Measurements from ENCODE around the gene KMT2D. TPM values are rescaled to one million over a fixed set of nuclear protein-coding genes. Genes with fewer than 3 reads are reported as not detected.
A peak's percentile ranks its signal among the peaks of the same experiment; 100 is the strongest.

Gene KMT2D
- total RNA-seq, 1 donor from 2014 or later = 26.1 TPM

- Histone ChIP-seq H3K9ac (ENCODE audit: low read depth in 1 of 3, low read length in 3 of 3) (peak overlapping the region in 1 of 3 donors; percentile 25), H3K27ac (ENCODE audit: low read depth, low read length) (no peak overlapping the region), H3K36me3 (ENCODE audit: control insufficient read depth in 3 of 3, insufficient read depth in 3 of 3, low read length in 3 of 3) (peaks cover 82 to 84% (median 83%) of the 10 kb centered on the region in 3 donors), H3K4me3 (ENCODE audit: low read length in 3 of 3) (no peak overlapping the region), H3K27me3 (ENCODE audit: control insufficient read depth in 3 of 3, insufficient read depth in 3 of 3, low read length in 3 of 3) (no peaks in the 10 kb centered on the region), H3K9me3 (ENCODE audit: control insufficient read depth in 3 of 3, low read length in 3 of 3) (no peaks in the 10 kb centered on the region), H3K4me1 (ENCODE audit: control insufficient read depth in 3 of 3, insufficient read depth in 3 of 3, low read length in 3 of 3) (no peaks in the 10 kb centered on the region)
Observed at GRCh38 chr12:49028666-49029275, 31.8 kb downstream of the KMT2D start.

DNA sequence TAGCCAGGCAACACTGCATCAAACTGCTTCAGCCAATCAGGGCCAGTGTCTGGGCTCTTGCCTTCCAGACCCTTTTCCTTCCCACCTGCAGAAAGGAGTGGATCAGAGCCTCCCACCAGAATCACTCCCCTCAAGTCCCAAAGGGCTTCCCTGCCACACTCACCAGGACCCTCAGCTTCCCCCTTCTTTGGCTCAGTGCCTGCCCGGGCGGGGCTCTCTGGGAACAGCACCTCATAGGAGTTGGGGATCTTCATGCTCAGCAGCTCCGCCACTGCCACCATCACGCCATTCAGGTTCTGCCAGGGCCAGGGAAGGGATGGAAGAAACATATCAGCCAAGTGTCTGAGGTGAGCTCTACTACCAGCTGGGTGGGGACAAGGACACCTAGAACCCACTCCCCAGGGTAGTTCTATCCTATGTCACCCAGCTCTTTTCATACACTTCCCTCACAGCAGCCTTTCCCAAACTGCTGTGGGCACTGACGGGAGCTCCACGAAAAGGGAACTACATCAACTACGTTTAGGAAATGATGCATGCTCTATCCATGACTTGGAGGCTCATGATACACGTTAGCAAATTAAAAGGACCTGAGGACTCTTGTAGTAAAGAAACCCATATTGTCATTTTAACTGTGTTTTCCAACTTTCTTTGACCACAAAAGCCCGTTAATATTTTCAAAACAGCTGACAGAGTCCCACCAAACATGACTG lies 32.6 kb downstream of the KMT2D start:
- Histone ChIP-seq H3K36me3 (ENCODE audit: control insufficient read depth in 3 of 3, insufficient read depth in 3 of 3, low read length in 3 of 3) (peaks cover 81 to 85% (median 83%) of the 10 kb centered on the region in 3 donors), H3K4me1 (ENCODE audit: control insufficient read depth in 3 of 3, insufficient read depth in 3 of 3, low read length in 3 of 3) (no peaks in the 10 kb centered on the region), H3K9ac (ENCODE audit: low read depth in 1 of 3, low read length in 3 of 3) (no peak overlapping the region), H3K27me3 (ENCODE audit: control insufficient read depth in 3 of 3, insufficient read depth in 3 of 3, low read length in 3 of 3) (no peaks in the 10 kb centered on the region), H3K9me3 (ENCODE audit: control insufficient read depth in 3 of 3, low read length in 3 of 3) (no peaks in the 10 kb centered on the region), H3K4me3 (ENCODE audit: low read length in 3 of 3) (no peak overlapping the region), H3K27ac (ENCODE audit: low read depth, low read length) (no peak overlapping the region)

- Histone ChIP-seq H3K27me3 (ENCODE audit: control insufficient read depth in 3 of 3, insufficient read depth in 3 of 3, low read length in 3 of 3) (no peaks in the 10 kb centered on the region), H3K27ac (ENCODE audit: low read depth, low read length) (no peak overlapping the region), H3K4me3 (ENCODE audit: low read length in 3 of 3) (no peak overlapping the region), H3K9me3 (ENCODE audit: control insufficient read depth in 3 of 3, low read length in 3 of 3) (no peaks in the 10 kb centered on the region), H3K9ac (ENCODE audit: low read depth in 1 of 3, low read length in 3 of 3) (no peak overlapping the region), H3K4me1 (ENCODE audit: control insufficient read depth in 3 of 3, insufficient read depth in 3 of 3, low read length in 3 of 3) (no peaks in the 10 kb centered on the region), H3K36me3 (ENCODE audit: control insufficient read depth in 3 of 3, insufficient read depth in 3 of 3, low read length in 3 of 3) (peaks cover 81 to 84% (median 83%) of the 10 kb centered on the region in 3 donors)
Observed at GRCh38 chr12:49026678-49027480, 33.7 kb downstream of the KMT2D start.

GRCh38 chr12:49026101-49026500 lies 34.5 kb downstream of the KMT2D start:
- no peaks in the 10 kb centered on the region for H3K9me3 ChIP-seq (ENCODE audit: control insufficient read depth in 3 of 3, low read length in 3 of 3)
- no peak overlapping the region for H3K9ac ChIP-seq (ENCODE audit: low read depth in 1 of 3, low read length in 3 of 3)
- no peak overlapping the region for H3K27ac ChIP-seq (ENCODE audit: low read depth, low read length)
- no peaks in the 10 kb centered on the region for H3K27me3 ChIP-seq (ENCODE audit: control insufficient read depth in 3 of 3, insufficient read depth in 3 of 3, low read length in 3 of 3)
- H3K4me1 ChIP-seq (ENCODE audit: control insufficient read depth in 3 of 3, insufficient read depth in 3 of 3, low read length in 3 of 3) = no peaks in the 10 kb centered on the region
- H3K4me3 ChIP-seq (ENCODE audit: low read length in 3 of 3) = no peak overlapping the region
- H3K36me3 ChIP-seq (ENCODE audit: control insufficient read depth in 3 of 3, insufficient read depth in 3 of 3, low read length in 3 of 3) = peaks cover 81 to 88% (median 83%) of the 10 kb centered on the region in 3 donors

GRCh38 chr12:49025463-49025862 lies 35.1 kb downstream of the KMT2D start:
- Histone ChIP-seq H3K27ac (ENCODE audit: low read depth, low read length) (no peak overlapping the region), H3K36me3 (ENCODE audit: control insufficient read depth in 3 of 3, insufficient read depth in 3 of 3, low read length in 3 of 3) (peaks cover 76 to 88% (median 77%) of the 10 kb centered on the region in 3 donors), H3K4me3 (ENCODE audit: low read length in 3 of 3) (no peak overlapping the region), H3K4me1 (ENCODE audit: control insufficient read depth in 3 of 3, insufficient read depth in 3 of 3, low read length in 3 of 3) (no peaks in the 10 kb centered on the region), H3K9ac (ENCODE audit: low read depth in 1 of 3, low read length in 3 of 3) (no peak overlapping the region), H3K27me3 (ENCODE audit: control insufficient read depth in 3 of 3, insufficient read depth in 3 of 3, low read length in 3 of 3) (no peaks in the 10 kb centered on the region), H3K9me3 (ENCODE audit: control insufficient read depth in 3 of 3, low read length in 3 of 3) (no peaks in the 10 kb centered on the region)

DNA sequence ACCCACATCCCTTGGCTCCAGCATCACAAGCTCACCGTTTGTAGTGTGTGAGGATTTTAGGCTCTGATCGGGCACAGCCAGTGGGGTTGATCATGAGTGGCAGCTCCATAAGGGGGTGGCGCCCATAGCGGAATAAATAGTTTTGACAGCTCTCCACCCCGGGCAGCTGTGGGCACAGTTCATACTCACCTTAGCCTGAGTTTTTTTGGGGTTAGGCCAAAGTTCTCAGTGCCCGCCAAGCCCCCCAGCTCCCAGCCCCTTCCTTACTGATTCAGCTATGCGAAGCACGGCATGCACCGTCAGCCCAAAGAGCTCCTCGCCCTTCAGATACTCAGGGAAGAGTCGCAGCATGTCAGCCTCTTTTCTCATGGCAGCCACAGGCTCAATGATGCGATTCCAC lies 36.1 kb downstream of the KMT2D start:
- Histone ChIP-seq H3K4me1 (ENCODE audit: control insufficient read depth in 3 of 3, insufficient read depth in 3 of 3, low read length in 3 of 3) (peaks cover under 1% of the 10 kb centered on the region in 3 donors), H3K9me3 (ENCODE audit: control insufficient read depth in 3 of 3, low read length in 3 of 3) (no peaks in the 10 kb centered on the region), H3K9ac (ENCODE audit: low read depth in 1 of 3, low read length in 3 of 3) (no peak overlapping the region), H3K4me3 (ENCODE audit: low read length in 3 of 3) (no peak overlapping the region), H3K27ac (ENCODE audit: low read depth, low read length) (no peak overlapping the region), H3K36me3 (ENCODE audit: control insufficient read depth in 3 of 3, insufficient read depth in 3 of 3, low read length in 3 of 3) (peaks cover 75 to 82% (median 77%) of the 10 kb centered on the region in 3 donors), H3K27me3 (ENCODE audit: control insufficient read depth in 3 of 3, insufficient read depth in 3 of 3, low read length in 3 of 3) (no peaks in the 10 kb centered on the region)

- peaks cover 68 to 75% (median 73%) of the 10 kb centered on the region in 3 donors for H3K36me3 ChIP-seq (ENCODE audit: control insufficient read depth in 3 of 3, insufficient read depth in 3 of 3, low read length in 3 of 3)
- H3K9me3 ChIP-seq (ENCODE audit: control insufficient read depth in 3 of 3, low read length in 3 of 3) = no peaks in the 10 kb centered on the region
- H3K27ac ChIP-seq (ENCODE audit: low read depth, low read length) = no peak overlapping the region
- H3K27me3 ChIP-seq (ENCODE audit: control insufficient read depth in 3 of 3, insufficient read depth in 3 of 3, low read length in 3 of 3) = no peaks in the 10 kb centered on the region
- no peak overlapping the region for H3K9ac ChIP-seq (ENCODE audit: low read depth in 1 of 3, low read length in 3 of 3)
- H3K4me3 ChIP-seq (ENCODE audit: low read length in 3 of 3) = no peak overlapping the region
- H3K4me1 ChIP-seq (ENCODE audit: control insufficient read depth in 3 of 3, insufficient read depth in 3 of 3, low read length in 3 of 3) = peaks cover 3 to 5% (median 5%) of the 10 kb centered on the region in 3 donors
Observed at GRCh38 chr12:49023812-49024211, 36.8 kb downstream of the KMT2D start.

GRCh38 chr12:49022558-49023178 lies 37.9 kb downstream of the KMT2D start:
- no peak overlapping the region for H3K4me3 ChIP-seq (ENCODE audit: low read length in 3 of 3)
- H3K27me3 ChIP-seq (ENCODE audit: control insufficient read depth in 3 of 3, insufficient read depth in 3 of 3, low read length in 3 of 3) = no peaks in the 10 kb centered on the region
- peak overlapping the region in 1 of 3 donors; percentile 8 for H3K9ac ChIP-seq (ENCODE audit: low read depth in 1 of 3, low read length in 3 of 3)
- H3K27ac ChIP-seq (ENCODE audit: low read depth, low read length) = no peak overlapping the region
- H3K4me1 ChIP-seq (ENCODE audit: control insufficient read depth in 3 of 3, insufficient read depth in 3 of 3, low read length in 3 of 3) = peaks cover 7 to 13% (median 8%) of the 10 kb centered on the region in 3 donors
- H3K9me3 ChIP-seq (ENCODE audit: control insufficient read depth in 3 of 3, low read length in 3 of 3) = no peaks in the 10 kb centered on the region
- H3K36me3 ChIP-seq (ENCODE audit: control insufficient read depth in 3 of 3, insufficient read depth in 3 of 3, low read length in 3 of 3) = peaks cover 57 to 63% (median 61%) of the 10 kb centered on the region in 3 donors

- Histone ChIP-seq H3K4me1 (ENCODE audit: control insufficient read depth in 3 of 3, insufficient read depth in 3 of 3, low read length in 3 of 3) (peaks cover 15 to 25% (median 19%) of the 10 kb centered on the region in 3 donors), H3K9me3 (ENCODE audit: control insufficient read depth in 3 of 3, low read length in 3 of 3) (no peaks in the 10 kb centered on the region), H3K9ac (ENCODE audit: low read depth in 1 of 3, low read length in 3 of 3) (no peak overlapping the region), H3K27me3 (ENCODE audit: control insufficient read depth in 3 of 3, insufficient read depth in 3 of 3, low read length in 3 of 3) (no peaks in the 10 kb centered on the region), H3K4me3 (ENCODE audit: low read length in 3 of 3) (no peak overlapping the region), H3K36me3 (ENCODE audit: control insufficient read depth in 3 of 3, insufficient read depth in 3 of 3, low read length in 3 of 3) (peaks cover 45 to 51% (median 50%) of the 10 kb centered on the region in 3 donors), H3K27ac (ENCODE audit: low read depth, low read length) (no peak overlapping the region)
Observed at GRCh38 chr12:49021292-49021915, 39.2 kb downstream of the KMT2D start.

All from skeletal muscle tissue (tissue), 4 donors.